ENCODE data around the gene PPP1R3D.

GRCh38 chr20:59902470-59902869, 37.6 kb downstream of the PPP1R3D start:
- TF ChIP-seq, protein P1, sequence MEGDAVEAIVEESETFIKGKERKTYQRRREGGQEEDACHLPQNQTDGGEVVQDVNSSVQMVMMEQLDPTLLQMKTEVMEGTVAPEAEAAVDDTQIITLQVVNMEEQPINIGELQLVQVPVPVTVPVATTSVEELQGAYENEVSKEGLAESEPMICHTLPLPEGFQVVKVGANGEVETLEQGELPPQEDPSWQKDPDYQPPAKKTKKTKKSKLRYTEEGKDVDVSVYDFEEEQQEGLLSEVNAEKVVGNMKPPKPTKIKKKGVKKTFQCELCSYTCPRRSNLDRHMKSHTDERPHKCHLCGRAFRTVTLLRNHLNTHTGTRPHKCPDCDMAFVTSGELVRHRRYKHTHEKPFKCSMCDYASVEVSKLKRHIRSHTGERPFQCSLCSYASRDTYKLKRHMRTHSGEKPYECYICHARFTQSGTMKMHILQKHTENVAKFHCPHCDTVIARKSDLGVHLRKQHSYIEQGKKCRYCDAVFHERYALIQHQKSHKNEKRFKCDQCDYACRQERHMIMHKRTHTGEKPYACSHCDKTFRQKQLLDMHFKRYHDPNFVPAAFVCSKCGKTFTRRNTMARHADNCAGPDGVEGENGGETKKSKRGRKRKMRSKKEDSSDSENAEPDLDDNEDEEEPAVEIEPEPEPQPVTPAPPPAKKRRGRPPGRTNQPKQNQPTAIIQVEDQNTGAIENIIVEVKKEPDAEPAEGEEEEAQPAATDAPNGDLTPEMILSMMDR (IDR thresholded peaks at IDR 0.05) = no peak
- no peak for TF ChIP-seq POLR2A (IDR thresholded peaks at IDR 0.05)

All from ovary (tissue), 3 donors.